Retinal pigment epithelial cell (primary cell): ENCODE data around the gene NPHP4.

Experiments
- DNase-seq: peaks from one replicate; pipeline ENCODE4 v3.0.0-alpha.2; 2010; ENCODE audit warnings: low read depth
- H3K4me3 ChIP-seq: 2 replicates; pipeline ENCODE4 v1.5.1; 2011; ENCODE audit warnings: mild to moderate bottlenecking, low read length, control low read depth, moderate library complexity
- CTCF ChIP-seq: conservative IDR thresholded peaks from 2 replicates; pipeline ENCODE4 v1.5.1; 2011; ENCODE audit warnings: low read depth, low read length, control low read depth, inconsistent platforms

Gene NPHP4

GRCh38 chr1:5889901-5890300 is 102.3 kb downstream of the NPHP4 start:
- no peak for DNase-seq
- TF ChIP-seq CTCF = no peak
- no peak overlapping the region for H3K4me3 ChIP-seq

GRCh38 chr1:5889462-5889861 is 102.8 kb downstream of the NPHP4 start:
- no peak for DNase-seq
- TF ChIP-seq CTCF = no peak
- no peak overlapping the region for H3K4me3 ChIP-seq

GRCh38 chr1:5888606-5889211 is 103.5 kb downstream of the NPHP4 start:
- no peak overlapping the region for H3K4me3 ChIP-seq
- TF ChIP-seq CTCF = no peak
- DNase-seq = no peak

GRCh38 chr1:5887971-5888361 is 104.3 kb downstream of the NPHP4 start:
- TF ChIP-seq CTCF = no peak
- DNase-seq = no peak
- no peak overlapping the region for H3K4me3 ChIP-seq

GRCh38 chr1:5887349-5887970 is 104.8 kb downstream of the NPHP4 start:
- no peak for TF ChIP-seq CTCF
- H3K4me3 ChIP-seq = no peak overlapping the region
- DNase-seq = no peak

GRCh38 chr1:5886541-5887348 is 105.5 kb downstream of the NPHP4 start:
- TF ChIP-seq CTCF = no peak
- no peak for DNase-seq
- no peak overlapping the region for H3K4me3 ChIP-seq

- no peak overlapping the region for H3K4me3 ChIP-seq
- no peak for TF ChIP-seq CTCF
- DNase-seq = no peak
Observed at GRCh38 chr1:5886140-5886483, 106.1 kb downstream of the NPHP4 start.
